DND-41 (cell line): ENCODE results near the gene GNAO1.

ENCODE experiments used
- ATAC-seq: fragments of 200-7000 bp; cut with Tn5 transposase; 3 replicates; pipeline ENCODE4 v1.9.1; 2021; ENCODE audit warnings: low read depth; ENCODE audit not compliant: insufficient read depth
- DNase-seq: peaks from one replicate; pipeline ENCODE4 v3.0.0-alpha.2; 2020
- H2AFZ ChIP-seq: 2 replicates; pipeline ENCODE4 v1.6.0; 2012; ENCODE audit warnings: low read depth, low read length
- H3K27ac ChIP-seq: 2 replicates; pipeline ENCODE4 v1.5.1; 2012; ENCODE audit warnings: low read length, inconsistent platforms
- H3K27me3 ChIP-seq: fragments of 200-600 bp; sonication (generic); 2 replicates; pipeline ENCODE4 v1.6.0; 2012; ENCODE audit warnings: low read length, mild to moderate bottlenecking, inconsistent platforms; ENCODE audit not compliant: insufficient read depth, poor library complexity
- H3K36me3 ChIP-seq: 2 replicates; pipeline ENCODE4 v1.5.1; 2012; ENCODE audit warnings: low read length, inconsistent platforms; ENCODE audit not compliant: insufficient read depth
- H3K4me1 ChIP-seq: 2 replicates; pipeline ENCODE4 v1.5.1; 2012; ENCODE audit warnings: mild to moderate bottlenecking, low read length; ENCODE audit not compliant: insufficient read depth
- H3K4me2 ChIP-seq: 2 replicates; pipeline ENCODE4 v1.6.0; 2012; ENCODE audit warnings: mild to moderate bottlenecking, moderate library complexity, low read length, inconsistent platforms; ENCODE audit not compliant: insufficient read depth
- H3K4me3 ChIP-seq, 2 experiments: fragments of 200-600 bp in 1 of 2; shearing (Covaris generic) in 1 of 2; 2 replicates each; pipeline ENCODE4 v1.5.1; 2012 to 2016; ENCODE audit warnings: inconsistent platforms in 2 of 2, low read length in 2 of 2, mild to moderate bottlenecking in 2 of 2, low read depth in 1 of 2, moderate library complexity in 1 of 2
- H3K79me2 ChIP-seq: 2 replicates; pipeline ENCODE4 v1.6.0; 2012; ENCODE audit warnings: low read length, inconsistent platforms; ENCODE audit not compliant: insufficient read depth
- H3K9ac ChIP-seq: 2 replicates; pipeline ENCODE4 v1.6.0; 2012; ENCODE audit warnings: low read depth, mild to moderate bottlenecking, inconsistent platforms, low read length, moderate library complexity
- H3K9me3 ChIP-seq: 2 replicates; pipeline ENCODE4 v1.5.1; 2012; ENCODE audit warnings: low read length, moderate library complexity, mild to moderate bottlenecking, inconsistent platforms; ENCODE audit not compliant: insufficient read depth, severe bottlenecking
- H4K20me1 ChIP-seq: 2 replicates; pipeline ENCODE4 v1.6.0; 2012; ENCODE audit warnings: low read length; ENCODE audit not compliant: insufficient read depth
- EZH2 ChIP-seq: IDR thresholded peaks from 3 replicates; pipeline ENCODE4 v1.6.1; 2012; ENCODE audit warnings: borderline replicate concordance, low read depth, mild to moderate bottlenecking, moderate library complexity, low read length, inconsistent platforms; ENCODE audit not compliant: severe bottlenecking
- TF ChIP-seq, protein P1 (sequence below): IDR thresholded peaks from 2 replicates; pipeline ENCODE4 v1.5.1; 2012; ENCODE audit warnings: borderline replicate concordance, low read length, moderate library complexity, mild to moderate bottlenecking; ENCODE audit not compliant: poor library complexity, severe bottlenecking; ENCODE audit errors: extremely low read depth

GNAO1 gene

DNA sequence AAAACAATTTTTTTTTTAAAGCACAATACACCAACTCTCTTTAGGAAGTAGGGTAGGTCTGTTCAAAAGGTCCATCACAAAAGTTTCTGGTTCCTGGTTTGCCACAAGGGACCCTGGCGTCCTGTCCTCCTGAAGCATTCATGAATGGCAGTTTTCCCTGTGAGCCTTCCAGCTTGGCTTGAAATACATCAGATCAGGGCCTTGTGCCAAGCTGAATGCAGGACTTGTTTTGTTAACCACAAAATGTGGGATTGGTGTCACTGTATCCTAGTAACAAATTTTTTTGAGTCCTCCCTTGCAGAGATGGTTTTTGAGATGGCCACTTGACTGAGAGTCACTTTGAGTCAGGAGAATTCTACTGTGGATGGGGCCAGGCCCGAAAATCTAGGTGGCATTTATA lies 3.9 kb downstream of the GNAO1 start:
- no peak overlapping the region for H2AFZ ChIP-seq
- TF ChIP-seq, protein P1, sequence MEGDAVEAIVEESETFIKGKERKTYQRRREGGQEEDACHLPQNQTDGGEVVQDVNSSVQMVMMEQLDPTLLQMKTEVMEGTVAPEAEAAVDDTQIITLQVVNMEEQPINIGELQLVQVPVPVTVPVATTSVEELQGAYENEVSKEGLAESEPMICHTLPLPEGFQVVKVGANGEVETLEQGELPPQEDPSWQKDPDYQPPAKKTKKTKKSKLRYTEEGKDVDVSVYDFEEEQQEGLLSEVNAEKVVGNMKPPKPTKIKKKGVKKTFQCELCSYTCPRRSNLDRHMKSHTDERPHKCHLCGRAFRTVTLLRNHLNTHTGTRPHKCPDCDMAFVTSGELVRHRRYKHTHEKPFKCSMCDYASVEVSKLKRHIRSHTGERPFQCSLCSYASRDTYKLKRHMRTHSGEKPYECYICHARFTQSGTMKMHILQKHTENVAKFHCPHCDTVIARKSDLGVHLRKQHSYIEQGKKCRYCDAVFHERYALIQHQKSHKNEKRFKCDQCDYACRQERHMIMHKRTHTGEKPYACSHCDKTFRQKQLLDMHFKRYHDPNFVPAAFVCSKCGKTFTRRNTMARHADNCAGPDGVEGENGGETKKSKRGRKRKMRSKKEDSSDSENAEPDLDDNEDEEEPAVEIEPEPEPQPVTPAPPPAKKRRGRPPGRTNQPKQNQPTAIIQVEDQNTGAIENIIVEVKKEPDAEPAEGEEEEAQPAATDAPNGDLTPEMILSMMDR: no peak
- TF ChIP-seq EZH2: no peak
- DNase-seq (no peak), ATAC-seq (no peak)
- H3K9ac ChIP-seq: no peak overlapping the region
- no peak overlapping the region for H3K27ac ChIP-seq
- H3K9me3 ChIP-seq: no peaks in the 10 kb centered on the region
- peaks cover 83% of the 10 kb centered on the region for H3K4me1 ChIP-seq
- peaks cover 39% of the 10 kb centered on the region for H3K79me2 ChIP-seq
- peaks cover 4% of the 10 kb centered on the region; the same call in 1 of the 2 replicates for H4K20me1 ChIP-seq
- no peak overlapping the region for H3K4me2 ChIP-seq
- no peak overlapping the region for H3K4me3 ChIP-seq
- no peaks in the 10 kb centered on the region for H3K36me3 ChIP-seq
- no peaks in the 10 kb centered on the region for H3K27me3 ChIP-seq

DNA sequence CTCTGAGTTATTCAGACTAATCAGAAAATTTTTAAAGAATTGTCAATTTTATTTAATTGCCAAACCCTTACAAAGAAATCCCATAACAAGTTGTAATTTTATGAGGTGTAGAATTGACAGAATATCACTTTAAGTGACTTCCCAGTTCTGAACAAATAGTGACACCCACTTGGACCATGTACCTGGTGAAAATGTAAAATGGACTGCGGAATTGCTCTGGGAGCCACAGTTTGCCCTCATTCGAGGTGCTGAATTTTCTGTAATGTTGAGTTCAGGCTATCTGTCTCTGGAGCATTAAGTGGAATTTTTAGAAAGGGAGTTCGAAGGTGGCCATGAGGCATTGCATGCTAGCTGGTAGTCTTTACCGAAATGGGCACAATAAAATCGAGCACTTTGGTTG lies 5.1 kb downstream of the GNAO1 start:
- Histone ChIP-seq H3K27ac (no peak overlapping the region), H3K4me2 (no peak overlapping the region), H3K36me3 (no peaks in the 10 kb centered on the region), H3K27me3 (no peaks in the 10 kb centered on the region), H3K4me3 (no peak overlapping the region), H2AFZ (no peak overlapping the region), H3K9me3 (no peaks in the 10 kb centered on the region), H3K79me2 (peaks cover 46% of the 10 kb centered on the region), H3K4me1 (peaks cover 90% of the 10 kb centered on the region), H3K9ac (no peak overlapping the region), H4K20me1 (peaks cover 4% of the 10 kb centered on the region; the same call in 1 of the 2 replicates)
- TF ChIP-seq, protein P1: no peak
- no peak for TF ChIP-seq EZH2
- ATAC-seq: no peak
- no peak for DNase-seq

DNA sequence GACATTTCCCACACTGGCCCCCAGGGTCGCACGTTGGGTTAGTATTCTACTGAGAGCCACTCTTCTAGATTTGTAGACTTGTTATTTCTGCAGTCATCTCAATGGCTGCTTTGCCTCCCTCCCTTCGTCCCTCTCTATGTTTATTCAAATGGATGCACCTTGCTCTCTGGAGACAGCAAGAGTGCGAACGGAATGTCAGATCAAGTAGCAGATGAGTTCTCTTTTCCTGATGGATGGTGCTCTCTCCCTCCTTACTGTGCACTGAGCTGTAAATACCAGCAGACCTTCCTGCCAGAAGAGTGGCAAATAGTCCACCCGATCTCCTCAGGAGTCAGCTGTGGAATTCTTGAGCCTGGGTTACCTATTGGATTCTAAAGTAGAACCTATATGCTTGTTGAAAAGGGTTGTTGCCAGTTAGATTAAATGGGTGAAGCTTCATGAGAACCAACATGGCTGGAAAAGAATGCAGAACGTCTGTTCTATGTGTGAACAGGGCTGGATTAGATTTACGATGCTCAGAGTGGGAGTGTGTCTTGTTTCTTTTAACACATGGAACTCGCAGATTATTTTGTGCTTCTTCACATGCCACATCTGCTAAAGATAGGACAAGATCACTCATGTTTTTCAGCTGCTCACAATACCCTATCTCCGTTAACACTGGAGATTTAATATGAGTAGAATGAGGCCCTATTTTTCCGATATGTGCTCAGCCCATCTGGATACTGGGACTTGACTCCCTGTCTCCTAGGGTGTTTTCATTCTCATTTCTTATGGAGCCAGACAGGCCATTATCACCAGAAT lies 6.1 kb downstream of the GNAO1 start:
- no peak for DNase-seq
- Histone ChIP-seq H2AFZ (no peak overlapping the region), H4K20me1 (peaks cover 6% of the 10 kb centered on the region; the same call in 1 of the 2 replicates), H3K4me1 (peaks cover 99% of the 10 kb centered on the region), H3K27me3 (no peaks in the 10 kb centered on the region), H3K27ac (peak overlapping the region; percentile 78), H3K4me3 (no peak overlapping the region), H3K36me3 (no peaks in the 10 kb centered on the region), H3K79me2 (peaks cover 39% of the 10 kb centered on the region), H3K9ac (no peak overlapping the region), H3K9me3 (no peaks in the 10 kb centered on the region), H3K4me2 (peak overlapping the region; percentile 28; the same call in 1 of the 2 replicates)
- TF ChIP-seq, protein P1: no peak
- TF ChIP-seq EZH2: no peak
- ATAC-seq: no peak; the same call in 2 of the 3 replicates
